ENCODE measurements around the gene WDR3.
"Not testable (repeated sequence)": the region's sequence is repeated elsewhere in the genome, so short reads cannot be mapped to it uniquely, and the experiment has no call there.

The WDR3 gene

GRCh38 chr1:117929343-117930172, at the start of gene WDR3, which contains the start of gene GDAP2:
Gene WDR3 (plus strand): TSS chr1:117929739. CDS start chr1:117933320, 3,581 bp downstream.
Gene GDAP2 (minus strand): TSS chr1:117929621. CDS start chr1:117920357, 9,264 bp downstream.
- peak; percentile 98 to 99 for DNase-seq

- DNase-seq: no peak
Observed at GRCh38 chr1:117883616-117884015, 45.9 kb upstream of the WDR3 start.

GRCh38 chr1:117886101-117886795, 43.3 kb upstream of the WDR3 start:
- no peak for DNase-seq

- DNase-seq: no peak
Observed at GRCh38 chr1:117890452-117890851, 39.1 kb upstream of the WDR3 start.

- DNase-seq: no peak
Observed at GRCh38 chr1:117892512-117892911, 37.0 kb upstream of the WDR3 start.

GRCh38 chr1:117894078-117894477, 35.5 kb upstream of the WDR3 start:
- no peak for DNase-seq

- DNase-seq: peak; percentile 48 to 73
Observed at GRCh38 chr1:117895482-117896114, 33.9 kb upstream of the WDR3 start.

- no peak for DNase-seq
Observed at GRCh38 chr1:117897551-117897950, 32.0 kb upstream of the WDR3 start.

GRCh38 chr1:117899801-117900200, 29.7 kb upstream of the WDR3 start:
- DNase-seq: no peak

- DNase-seq: no peak
Observed at GRCh38 chr1:117902944-117903343, 26.6 kb upstream of the WDR3 start.

- DNase-seq: no peak
Observed at GRCh38 chr1:117904485-117904884, 25.1 kb upstream of the WDR3 start.

GRCh38 chr1:117905019-117905418, 24.5 kb upstream of the WDR3 start:
- no peak for DNase-seq

- no peak for DNase-seq
Observed at GRCh38 chr1:117911051-117911450, 18.5 kb upstream of the WDR3 start.

- DNase-seq: no peak
Observed at GRCh38 chr1:117919376-117919775, 10.2 kb upstream of the WDR3 start.

- no peak for DNase-seq
Observed at GRCh38 chr1:117921991-117922390, 7.5 kb upstream of the WDR3 start.

- not testable (repeated sequence) for DNase-seq
Observed at GRCh38 chr1:117922717-117923116, 6.8 kb upstream of the WDR3 start.

GRCh38 chr1:117925981-117926380, 3.6 kb upstream of the WDR3 start:
- no peak for DNase-seq

- DNase-seq: peak; percentile 44 to 57
Observed at GRCh38 chr1:117928881-117929342, 627 bp upstream of the WDR3 start.

GRCh38 chr1:117930173-117930447, 571 bp downstream of the WDR3 start:
- DNase-seq: no peak

GRCh38 chr1:117930484-117930883, 945 bp downstream of the WDR3 start:
- DNase-seq: no peak

GRCh38 chr1:117932576-117932975, 3.0 kb downstream of the WDR3 start:
- no peak for DNase-seq

- DNase-seq: no peak
Observed at GRCh38 chr1:117933769-117934168, 4.2 kb downstream of the WDR3 start.

- DNase-seq: no peak
Observed at GRCh38 chr1:117942293-117942692, 12.8 kb downstream of the WDR3 start.

- no peak for DNase-seq
Observed at GRCh38 chr1:117952386-117952785, 22.8 kb downstream of the WDR3 start.

All from SHP77 (cell line).